LoVo (cell line): ENCODE measurements around the gene SLC24A3.
A peak's percentile ranks its signal among the peaks of the same experiment; 100 is the strongest.
"Not testable (repeated sequence)": the region's sequence is repeated elsewhere in the genome, so short reads cannot be mapped to it uniquely, and the experiment has no call there.

Experiments
- DNase-seq: peaks from one replicate; pipeline ENCODE4 v3.0.0-alpha.2; 2016; ENCODE audit warnings: low spot score

The SLC24A3 gene

DNA sequence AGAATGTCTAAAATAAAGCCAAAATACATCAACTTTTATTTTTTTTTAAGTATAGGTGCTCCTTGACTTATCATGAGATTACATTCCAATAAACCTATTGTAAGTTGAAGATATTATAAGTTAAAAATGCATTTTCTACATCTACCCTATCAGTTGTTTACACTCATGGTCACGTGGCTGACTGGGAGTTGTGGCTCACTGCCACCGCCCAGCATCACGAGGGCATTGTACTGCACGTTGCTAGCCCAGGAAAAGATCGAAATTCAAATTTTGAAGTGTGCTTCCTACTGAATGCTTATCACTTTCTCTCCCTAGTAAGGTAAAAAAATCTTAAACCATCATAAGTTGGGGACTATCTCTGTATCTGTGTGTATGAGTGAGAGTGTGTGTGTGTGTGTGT is 419.0 kb downstream of the SLC24A3 start:
- no peak for DNase-seq

DNA sequence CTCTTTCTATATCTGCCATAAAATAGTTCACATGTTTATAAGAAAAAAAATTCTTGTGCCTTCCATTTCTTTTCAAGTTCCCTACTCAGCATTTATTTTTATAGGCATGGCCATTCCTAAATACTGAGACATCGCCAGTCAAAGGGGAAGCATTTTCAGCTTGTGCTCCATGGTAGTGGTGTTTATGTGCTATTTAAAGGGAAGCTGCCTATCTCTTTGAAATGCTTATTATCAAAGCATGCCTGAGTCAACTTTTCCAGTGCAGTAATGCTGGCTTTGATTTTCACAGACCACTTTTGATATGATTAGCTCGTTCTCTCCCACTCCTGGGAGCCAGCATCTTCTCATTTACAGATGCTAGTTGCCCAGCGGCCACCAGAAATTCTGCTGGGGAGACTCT is 421.5 kb downstream of the SLC24A3 start:
- DNase-seq: no peak

DNA sequence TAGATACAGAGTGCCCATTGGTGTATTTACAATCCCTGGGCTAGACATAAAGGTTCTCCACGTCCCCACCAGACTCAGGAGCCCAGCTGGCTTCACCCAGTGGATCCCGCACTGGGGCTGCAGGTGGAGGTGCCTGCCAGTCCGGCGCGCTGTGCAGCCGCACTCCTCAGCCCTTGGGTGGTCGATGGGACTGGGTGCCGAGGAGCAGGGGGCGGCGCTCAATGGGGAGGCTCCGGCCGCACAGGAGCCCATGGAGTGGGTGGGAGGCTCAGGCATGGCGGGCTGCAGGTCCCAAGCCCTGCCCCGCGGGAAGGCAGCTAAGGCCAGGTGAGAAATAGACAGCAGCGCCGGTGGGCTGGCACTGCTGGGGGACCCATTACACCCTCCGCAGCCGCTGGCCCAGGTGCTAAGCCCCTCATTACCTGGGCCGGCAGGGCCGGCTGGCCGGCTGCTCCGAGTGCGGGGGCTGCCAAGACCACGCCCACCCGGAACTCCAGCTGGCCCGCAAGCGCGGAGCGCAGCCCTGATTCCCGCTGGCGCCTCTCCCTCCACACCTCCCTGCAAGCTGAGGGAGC is 427.1 kb downstream of the SLC24A3 start:
- DNase-seq: not testable (repeated sequence)

- DNase-seq: no peak
Measured at GRCh38 chr20:19642860-19643259, 430.4 kb downstream of the SLC24A3 start.

DNA sequence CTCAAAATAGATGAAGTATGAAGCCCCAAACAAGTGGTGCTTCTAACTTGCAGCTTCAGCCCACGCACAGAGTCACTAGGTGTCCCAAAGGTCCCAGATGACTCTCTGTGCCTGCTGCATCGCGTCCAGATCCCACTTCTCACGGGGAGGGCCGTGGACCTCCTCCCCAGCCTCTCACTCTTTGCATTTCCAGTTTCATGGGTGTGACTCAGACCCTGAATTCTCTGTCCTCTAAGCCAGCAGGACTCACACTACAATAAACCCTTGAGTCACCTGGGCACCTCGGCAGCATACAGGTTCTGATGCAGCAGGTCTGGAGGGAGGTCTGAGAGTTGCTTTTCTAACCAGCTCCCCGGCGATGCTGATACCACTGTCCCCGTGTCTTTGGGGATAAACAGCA is 431.6 kb downstream of the SLC24A3 start:
- no peak for DNase-seq

- DNase-seq: no peak
Measured at GRCh38 chr20:19646963-19647362, 434.5 kb downstream of the SLC24A3 start.

GRCh38 chr20:19648024-19648423 is 435.6 kb downstream of the SLC24A3 start:
- DNase-seq: no peak

GRCh38 chr20:19649041-19649440 is 436.6 kb downstream of the SLC24A3 start:
- DNase-seq: no peak

DNA sequence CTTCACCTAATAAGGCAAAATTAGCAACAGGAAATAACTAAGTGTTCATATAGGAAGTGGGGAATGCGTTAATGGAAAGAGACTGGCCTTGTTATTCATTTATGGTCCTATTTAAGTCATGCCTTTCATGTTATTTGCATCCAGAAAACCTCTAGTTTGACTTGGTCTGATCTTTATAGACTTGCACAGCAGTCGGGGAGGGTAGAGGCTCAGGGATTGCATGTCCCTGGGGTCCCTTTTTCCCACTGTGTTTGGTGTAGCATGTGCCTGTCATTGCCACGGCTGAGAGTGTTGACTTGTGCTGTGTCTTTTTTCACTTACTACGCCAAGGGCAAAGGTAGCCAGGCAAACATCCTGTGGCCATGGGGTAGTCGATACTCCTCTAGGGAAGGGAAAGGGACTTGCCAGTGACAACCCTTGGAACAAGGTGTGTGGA is 440.2 kb downstream of the SLC24A3 start:
- no peak for DNase-seq

GRCh38 chr20:19653327-19653726 is 440.9 kb downstream of the SLC24A3 start:
- DNase-seq: no peak

DNA sequence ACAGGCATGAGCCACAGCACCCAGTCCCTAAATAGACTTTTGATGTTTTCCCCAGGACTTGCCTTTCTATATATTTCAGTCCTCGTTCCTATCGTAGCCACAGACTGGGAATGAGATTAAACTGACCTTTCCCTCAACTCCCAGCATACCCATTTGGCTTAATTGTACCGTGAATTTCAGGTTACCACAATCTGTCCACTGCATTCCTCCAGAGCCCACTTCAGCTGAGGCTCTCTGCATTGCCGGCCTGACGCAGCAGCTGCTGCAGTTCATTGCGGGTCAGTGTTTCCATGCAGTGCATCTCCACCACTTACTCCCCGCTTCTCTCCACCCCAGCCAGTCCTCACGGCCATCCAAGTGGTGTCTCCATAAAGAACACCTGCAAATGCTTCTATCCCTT is 442.5 kb downstream of the SLC24A3 start:
- no peak for DNase-seq

GRCh38 chr20:19658137-19658536 is 445.7 kb downstream of the SLC24A3 start:
- DNase-seq: no peak

- no peak for DNase-seq
Measured at GRCh38 chr20:19659448-19659847, 447.0 kb downstream of the SLC24A3 start.

GRCh38 chr20:19660808-19661378 is 448.5 kb downstream of the SLC24A3 start:
- no peak for DNase-seq

- peak; percentile 76 for DNase-seq
Measured at GRCh38 chr20:19661717-19662636, 449.5 kb downstream of the SLC24A3 start.

DNA sequence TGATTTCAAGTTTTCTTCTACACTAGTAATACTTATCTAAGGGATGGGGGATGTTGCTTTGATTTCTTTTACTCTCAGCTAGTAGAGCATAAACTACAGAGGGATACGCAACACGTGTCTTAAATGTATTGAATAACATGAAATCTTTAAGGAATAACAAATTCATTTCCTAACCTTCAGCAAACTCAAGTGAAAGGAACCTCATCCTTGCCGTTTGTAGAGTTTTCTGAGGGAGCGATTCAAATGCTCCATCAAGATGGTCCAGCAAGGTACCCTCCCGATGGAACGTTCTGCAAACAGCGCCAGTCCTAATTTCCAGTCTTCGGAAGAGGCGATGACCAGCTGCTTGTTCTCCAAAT is 450.2 kb downstream of the SLC24A3 start:
- no peak for DNase-seq

GRCh38 chr20:19668418-19668817 is 456.0 kb downstream of the SLC24A3 start:
- no peak for DNase-seq

DNA sequence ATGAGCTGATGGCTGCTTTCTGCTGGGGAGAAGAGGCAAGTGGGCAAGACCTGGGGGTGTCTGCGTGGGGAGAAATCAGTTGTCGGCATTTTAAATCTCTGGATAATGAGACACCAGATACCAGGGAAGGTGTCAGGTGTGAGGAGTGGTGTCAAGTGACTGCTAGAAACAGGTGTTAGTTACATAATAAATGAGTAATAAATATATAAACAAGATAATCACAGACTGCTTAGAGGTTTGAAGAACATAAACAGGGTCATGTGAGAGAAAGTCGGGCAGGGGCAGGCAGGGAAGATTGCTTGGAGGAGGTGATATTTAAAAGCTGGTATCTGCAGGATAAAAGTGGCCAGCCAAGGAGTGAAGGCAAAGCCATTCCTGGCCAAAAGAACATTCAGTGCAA is 458.4 kb downstream of the SLC24A3 start:
- no peak for DNase-seq

- DNase-seq: no peak
Measured at GRCh38 chr20:19671374-19671773, 458.9 kb downstream of the SLC24A3 start.

- no peak for DNase-seq
Measured at GRCh38 chr20:19672498-19672897, 460.1 kb downstream of the SLC24A3 start.

GRCh38 chr20:19673575-19673974 is 461.1 kb downstream of the SLC24A3 start:
- DNase-seq: no peak

DNA sequence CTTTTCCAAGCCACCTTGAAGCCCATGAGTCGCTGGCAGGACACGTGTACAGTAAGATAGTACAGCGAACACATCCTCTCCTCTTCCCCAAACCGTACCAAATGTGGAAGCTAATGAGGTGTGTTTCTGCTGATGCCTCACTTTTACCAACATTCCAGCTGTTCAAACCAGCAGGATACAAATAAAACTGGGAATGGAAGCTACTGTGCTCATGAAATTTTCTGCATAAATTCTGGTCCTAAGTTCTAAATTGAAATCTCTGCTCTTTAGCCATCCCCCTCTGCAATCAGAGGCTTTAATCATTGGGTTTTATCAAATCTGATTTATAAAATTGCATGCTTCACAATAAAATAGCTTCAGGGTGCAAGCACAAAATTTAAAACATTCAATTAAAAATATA is 463.8 kb downstream of the SLC24A3 start:
- DNase-seq: no peak

DNA sequence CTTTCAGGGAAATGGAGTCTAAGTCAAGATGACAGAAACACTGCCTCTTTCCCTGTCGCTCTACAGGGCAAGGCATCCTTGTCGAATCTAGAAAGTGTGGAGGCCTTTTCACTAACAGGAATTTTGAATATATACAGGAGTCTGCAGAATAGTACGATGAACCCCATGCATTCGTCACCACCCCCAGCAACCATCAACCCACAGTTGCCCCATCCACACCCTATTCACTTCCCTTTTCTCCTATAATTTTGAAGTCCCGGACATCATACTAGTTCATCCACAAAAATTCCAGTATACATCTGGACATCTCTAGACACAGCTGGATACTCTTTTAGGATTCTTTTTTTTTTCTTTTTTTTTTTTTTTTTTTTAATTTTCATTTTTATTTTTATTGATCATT is 464.9 kb downstream of the SLC24A3 start:
- no peak for DNase-seq
